ENCODE data around the gene CUX1.
"Not testable (repeated sequence)": the region's sequence is repeated elsewhere in the genome, so short reads cannot be mapped to it uniquely, and the experiment has no call there.

CUX1 gene, protein sequence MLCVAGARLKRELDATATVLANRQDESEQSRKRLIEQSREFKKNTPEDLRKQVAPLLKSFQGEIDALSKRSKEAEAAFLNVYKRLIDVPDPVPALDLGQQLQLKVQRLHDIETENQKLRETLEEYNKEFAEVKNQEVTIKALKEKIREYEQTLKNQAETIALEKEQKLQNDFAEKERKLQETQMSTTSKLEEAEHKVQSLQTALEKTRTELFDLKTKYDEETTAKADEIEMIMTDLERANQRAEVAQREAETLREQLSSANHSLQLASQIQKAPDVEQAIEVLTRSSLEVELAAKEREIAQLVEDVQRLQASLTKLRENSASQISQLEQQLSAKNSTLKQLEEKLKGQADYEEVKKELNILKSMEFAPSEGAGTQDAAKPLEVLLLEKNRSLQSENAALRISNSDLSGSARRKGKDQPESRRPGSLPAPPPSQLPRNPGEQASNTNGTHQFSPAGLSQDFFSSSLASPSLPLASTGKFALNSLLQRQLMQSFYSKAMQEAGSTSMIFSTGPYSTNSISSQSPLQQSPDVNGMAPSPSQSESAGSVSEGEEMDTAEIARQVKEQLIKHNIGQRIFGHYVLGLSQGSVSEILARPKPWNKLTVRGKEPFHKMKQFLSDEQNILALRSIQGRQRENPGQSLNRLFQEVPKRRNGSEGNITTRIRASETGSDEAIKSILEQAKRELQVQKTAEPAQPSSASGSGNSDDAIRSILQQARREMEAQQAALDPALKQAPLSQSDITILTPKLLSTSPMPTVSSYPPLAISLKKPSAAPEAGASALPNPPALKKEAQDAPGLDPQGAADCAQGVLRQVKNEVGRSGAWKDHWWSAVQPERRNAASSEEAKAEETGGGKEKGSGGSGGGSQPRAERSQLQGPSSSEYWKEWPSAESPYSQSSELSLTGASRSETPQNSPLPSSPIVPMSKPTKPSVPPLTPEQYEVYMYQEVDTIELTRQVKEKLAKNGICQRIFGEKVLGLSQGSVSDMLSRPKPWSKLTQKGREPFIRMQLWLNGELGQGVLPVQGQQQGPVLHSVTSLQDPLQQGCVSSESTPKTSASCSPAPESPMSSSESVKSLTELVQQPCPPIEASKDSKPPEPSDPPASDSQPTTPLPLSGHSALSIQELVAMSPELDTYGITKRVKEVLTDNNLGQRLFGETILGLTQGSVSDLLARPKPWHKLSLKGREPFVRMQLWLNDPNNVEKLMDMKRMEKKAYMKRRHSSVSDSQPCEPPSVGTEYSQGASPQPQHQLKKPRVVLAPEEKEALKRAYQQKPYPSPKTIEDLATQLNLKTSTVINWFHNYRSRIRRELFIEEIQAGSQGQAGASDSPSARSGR (N-terminal part only)

DNA sequence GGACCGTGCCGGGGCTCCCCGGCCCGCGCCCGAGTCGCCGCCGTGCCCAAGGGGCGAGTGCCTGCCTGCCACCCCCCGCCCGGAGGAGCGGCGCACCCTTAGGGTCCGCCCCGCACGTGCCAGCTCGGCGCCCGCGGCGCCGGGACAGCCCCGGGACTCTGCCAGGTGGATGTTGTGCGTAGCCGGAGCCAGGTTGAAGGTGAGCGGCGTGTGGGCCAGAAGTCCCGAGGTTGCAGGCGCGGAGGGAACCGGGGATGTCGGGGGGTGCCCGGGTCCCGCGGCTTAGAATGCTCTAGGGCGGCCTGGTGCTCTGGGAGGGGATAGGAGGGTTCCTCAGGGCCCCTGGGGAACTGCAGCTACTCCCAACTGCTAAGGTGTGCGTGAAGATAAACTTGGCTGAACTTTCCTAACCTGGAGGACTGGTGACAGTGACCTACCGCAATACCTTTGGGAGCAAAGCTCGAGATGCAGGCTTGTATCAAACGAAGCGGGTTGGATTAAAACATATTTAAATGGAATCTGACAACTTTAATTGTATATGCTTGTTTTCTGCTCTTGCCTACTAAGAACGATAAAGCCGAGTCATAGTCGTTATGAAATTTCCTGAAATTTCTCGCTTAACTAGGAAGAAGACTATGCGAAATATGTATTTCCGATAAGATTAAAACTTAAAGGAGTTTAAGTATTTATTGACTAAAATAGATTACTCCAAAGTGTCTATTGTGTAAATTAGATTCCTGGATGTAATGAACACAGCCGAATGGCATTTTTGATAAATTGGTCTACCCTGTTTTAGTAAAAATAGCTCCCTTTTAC, at the start of gene CUX1:
TSS of gene CUX1 (plus strand) at position 156 of the 816 bp plus-strand sequence. CDS start at position 170, 14 bp downstream.
- FAIRE-seq = peak; percentile 41

- FAIRE-seq = no peak
These were observed 49.1 kb upstream of the CUX1 start for GRCh38 chr7:101768280-101768679.

GRCh38 chr7:101770466-101770865, 47.0 kb upstream of the CUX1 start:
- FAIRE-seq = no peak

DNA sequence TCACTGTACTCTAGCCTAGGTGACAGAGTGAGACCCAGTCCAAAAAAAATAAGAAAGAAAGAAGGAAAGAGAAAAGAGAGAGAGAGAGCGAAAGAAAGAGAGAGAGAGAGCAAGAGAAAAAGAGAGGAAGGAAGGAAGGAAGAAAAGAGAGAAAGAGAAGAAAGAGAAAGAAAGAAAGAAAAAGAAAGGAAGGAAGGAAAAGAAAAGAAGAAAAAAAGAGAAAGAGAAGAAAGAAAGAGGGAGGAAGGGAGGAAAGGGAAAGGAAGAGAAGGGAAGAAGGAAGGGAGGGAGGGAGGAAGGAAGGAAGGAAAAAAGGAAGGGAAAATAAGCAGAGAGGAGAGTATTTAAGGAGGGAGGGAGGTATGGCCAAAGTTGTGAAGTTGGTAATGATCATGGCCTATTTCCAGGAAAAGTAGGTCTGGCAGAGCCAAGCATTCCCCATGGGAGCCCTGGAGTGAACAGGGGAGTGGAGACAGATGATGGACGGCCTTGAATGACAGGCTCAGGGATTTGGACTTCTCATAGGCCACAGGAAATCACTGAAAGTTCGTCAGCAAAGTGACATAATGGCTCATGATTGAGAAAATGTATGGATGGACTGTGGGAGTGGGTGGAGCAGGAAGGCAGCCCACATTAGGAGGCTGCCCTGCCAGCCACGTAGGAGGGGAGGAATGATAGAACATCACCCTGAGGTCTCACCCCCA, 44.8 kb upstream of the CUX1 start:
- no peak for FAIRE-seq

DNA sequence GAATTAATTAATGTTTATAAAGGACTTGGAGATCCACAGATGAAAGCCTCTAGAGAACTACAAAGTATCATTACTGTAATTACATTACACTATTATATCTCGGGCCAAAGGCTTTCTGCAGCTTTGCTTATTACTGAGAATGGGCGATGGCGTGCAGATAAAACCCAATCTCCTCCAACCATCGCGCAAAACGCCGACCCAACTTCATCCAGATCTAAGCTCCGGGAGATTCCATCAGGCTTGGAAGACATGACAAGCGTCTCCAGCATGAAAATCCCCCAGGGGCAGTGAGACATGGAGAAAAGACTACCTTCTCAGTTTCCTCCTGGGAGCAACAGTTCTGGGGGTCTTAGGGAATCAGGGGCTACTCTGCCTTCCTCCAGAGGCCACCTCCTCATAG, 42.2 kb upstream of the CUX1 start:
- no peak for FAIRE-seq

GRCh38 chr7:101778026-101778580, 39.3 kb upstream of the CUX1 start:
- no peak for FAIRE-seq

- no peak for FAIRE-seq
These were observed 38.2 kb upstream of the CUX1 start for GRCh38 chr7:101779267-101779666.

- no peak for FAIRE-seq
These were observed 37.1 kb upstream of the CUX1 start for GRCh38 chr7:101780281-101780680.

GRCh38 chr7:101781439-101781838, 36.0 kb upstream of the CUX1 start:
- no peak for FAIRE-seq

- FAIRE-seq = no peak
These were observed 35.0 kb upstream of the CUX1 start for GRCh38 chr7:101782476-101782875.

DNA sequence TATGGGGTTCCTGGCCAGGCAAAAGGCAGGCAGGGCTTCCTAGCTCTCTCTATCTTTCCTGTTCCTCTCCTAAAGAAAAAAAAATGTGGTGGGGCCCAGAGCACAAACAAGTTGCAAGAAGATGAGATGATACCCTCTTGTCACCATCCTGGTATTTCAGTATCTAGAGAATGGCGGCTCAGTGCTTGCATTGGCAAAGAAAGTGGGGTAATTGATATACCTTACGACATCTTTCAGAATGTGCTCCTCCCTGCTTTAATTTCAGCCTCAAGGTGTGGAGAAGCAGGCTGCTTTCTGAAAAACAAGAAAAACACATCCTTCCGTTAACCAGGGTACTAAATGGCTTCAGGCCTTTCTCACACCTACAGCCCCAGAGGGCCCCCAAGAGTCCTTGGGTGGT, 34.5 kb upstream of the CUX1 start:
- no peak for FAIRE-seq

GRCh38 chr7:101783381-101784181, 33.8 kb upstream of the CUX1 start:
- no peak for FAIRE-seq

DNA sequence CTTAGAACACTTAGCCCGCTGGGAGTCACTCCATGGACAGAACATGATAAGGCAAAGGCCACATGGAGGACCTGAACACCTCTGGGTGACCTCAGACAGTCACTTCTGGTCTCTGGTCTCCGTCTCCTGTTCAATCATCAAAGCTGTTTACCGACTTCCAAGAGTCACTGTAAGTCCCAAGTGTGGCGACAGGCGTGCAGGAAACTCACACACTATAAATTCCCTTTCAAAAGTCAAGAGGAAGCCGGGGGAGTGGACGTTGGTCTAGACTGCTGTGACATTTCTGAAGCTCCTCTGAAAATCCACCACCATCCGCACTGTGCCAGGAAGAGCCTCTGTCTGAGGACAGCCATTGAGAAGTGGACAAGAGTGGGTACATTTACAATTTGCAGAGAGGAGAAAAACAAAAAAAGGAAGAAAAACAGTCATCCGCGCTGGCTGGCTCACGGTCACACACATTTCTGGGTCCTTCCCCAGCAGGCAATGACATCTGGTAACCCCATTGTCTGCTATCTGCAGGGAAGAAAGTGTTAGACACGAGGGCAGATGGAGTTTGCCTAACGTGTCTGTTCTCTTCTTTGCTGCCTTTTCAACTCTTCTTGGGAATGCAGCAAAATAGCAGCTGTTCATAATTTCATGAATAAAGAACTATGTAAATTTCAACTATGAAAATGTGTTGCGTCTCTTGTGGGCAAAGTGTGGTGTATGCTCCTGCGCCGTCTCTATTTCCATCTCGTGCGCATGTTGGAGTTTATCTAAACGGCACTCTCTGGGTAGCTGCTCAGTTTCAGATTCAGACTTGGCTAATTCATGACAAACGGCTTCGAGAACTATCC, 32.9 kb upstream of the CUX1 start:
- FAIRE-seq = no peak

DNA sequence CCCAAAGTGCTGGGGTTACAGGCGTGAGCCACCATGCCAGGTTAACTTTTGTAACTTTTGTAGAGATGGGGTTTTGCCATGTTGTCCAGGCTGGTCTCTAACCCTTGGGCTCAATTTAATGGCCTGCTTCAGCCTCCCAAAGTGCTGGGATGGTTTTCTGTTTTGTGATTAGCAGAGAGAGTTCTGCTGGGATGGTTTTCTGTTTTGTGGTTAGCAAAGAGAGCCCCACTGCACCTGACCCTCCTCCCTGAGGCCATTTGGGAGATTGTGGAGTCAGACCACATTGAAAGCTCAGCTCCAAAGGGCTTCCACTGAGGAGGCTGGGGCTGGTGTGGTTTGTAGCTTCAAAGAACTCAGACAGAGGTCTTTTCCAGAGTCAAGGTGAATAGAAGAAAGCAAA, 29.6 kb upstream of the CUX1 start:
- FAIRE-seq = no peak

DNA sequence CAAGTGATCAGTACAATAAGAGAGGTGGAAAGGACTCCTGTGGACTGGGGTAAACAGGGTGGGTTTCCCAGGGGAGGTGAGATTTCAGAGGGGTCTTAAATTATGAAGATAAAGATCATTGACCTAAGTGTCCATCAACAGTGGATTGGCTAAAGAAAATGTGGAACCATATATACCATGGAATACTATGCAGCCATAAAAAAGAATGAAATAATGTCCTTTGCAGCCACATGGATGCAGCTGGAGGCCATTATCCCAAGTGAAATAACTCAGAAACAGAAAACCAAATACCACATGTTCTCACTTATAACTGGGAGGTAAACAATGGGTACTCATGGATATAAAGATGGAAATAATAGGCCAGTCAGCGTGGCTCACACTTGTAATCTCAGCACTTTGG, 28.9 kb upstream of the CUX1 start:
- no peak for FAIRE-seq

DNA sequence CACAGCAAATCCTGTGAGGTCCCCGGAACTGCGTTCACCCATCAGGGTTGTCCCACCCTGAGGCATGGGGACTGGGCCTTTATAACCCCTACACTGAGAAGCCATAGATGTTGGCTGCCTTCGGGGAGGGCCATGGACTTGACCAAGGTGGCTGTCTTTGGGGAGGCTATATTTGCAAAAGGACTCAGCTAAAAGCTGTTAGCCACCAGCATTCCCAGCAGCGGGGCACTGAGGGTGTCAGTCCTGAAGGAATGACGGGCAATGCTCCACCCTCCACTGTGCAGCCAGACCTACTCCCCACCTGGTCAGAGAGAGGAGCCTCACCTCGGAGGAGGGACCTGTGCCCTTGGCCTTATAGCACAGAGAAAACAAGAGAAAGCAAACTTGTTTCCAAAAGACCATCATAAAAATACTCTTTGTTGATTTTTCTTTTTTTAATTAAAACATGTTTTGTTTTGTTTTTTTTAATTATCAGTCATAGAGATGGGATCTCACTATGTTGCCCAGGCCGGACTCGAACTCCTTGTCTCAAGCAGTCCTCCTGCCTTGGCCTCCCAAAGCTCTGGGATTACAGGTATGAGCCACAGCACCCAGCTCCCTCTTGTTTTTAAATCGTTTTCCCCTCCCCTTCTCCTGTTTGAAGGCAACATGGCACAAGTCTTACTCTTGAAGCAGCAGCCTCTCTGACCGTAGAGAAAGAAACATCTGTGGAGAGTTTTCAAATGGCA, 26.7 kb upstream of the CUX1 start:
- FAIRE-seq = no peak

- no peak for FAIRE-seq
These were observed 25.3 kb upstream of the CUX1 start for GRCh38 chr7:101792051-101792681.

DNA sequence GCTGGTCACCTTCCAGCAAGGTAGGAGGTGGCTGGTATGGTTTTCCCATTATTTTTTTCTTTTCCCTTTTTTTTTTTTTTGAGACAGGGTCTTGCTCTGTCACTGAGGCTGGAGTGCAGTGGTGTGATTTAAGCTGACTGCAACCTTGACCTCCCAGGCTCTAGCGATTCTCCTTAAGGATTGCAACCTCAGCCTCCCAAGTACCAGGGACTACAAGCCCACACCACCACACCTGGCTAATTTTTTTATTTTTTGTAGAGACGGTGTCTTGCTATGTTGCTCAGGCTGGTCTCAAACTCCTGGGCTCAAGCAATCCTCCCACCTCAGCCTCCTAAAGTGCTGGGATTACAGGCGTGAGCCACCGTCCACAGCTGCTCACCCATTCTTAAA, 24.7 kb upstream of the CUX1 start:
- FAIRE-seq = not testable (repeated sequence)

Data from A204.1 (cell line).